ENCODE results near the gene FGG.

DNA sequence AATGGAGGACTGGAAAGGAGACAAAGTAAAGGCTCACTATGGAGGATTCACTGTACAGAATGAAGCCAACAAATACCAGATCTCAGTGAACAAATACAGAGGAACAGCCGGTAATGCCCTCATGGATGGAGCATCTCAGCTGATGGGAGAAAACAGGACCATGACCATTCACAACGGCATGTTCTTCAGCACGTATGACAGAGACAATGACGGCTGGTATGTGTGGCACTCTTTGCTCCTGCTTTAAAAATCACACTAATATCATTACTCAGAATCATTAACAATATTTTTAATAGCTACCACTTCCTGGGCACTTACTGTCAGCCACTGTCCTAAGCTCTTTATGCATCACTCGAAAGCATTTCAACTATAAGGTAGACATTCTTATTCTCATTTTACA lies 42.9 kb downstream of the FGG start:
- no peak for TF ChIP-seq ZFX (IDR thresholded peaks at IDR 0.05)
- TF ChIP-seq, protein P1, sequence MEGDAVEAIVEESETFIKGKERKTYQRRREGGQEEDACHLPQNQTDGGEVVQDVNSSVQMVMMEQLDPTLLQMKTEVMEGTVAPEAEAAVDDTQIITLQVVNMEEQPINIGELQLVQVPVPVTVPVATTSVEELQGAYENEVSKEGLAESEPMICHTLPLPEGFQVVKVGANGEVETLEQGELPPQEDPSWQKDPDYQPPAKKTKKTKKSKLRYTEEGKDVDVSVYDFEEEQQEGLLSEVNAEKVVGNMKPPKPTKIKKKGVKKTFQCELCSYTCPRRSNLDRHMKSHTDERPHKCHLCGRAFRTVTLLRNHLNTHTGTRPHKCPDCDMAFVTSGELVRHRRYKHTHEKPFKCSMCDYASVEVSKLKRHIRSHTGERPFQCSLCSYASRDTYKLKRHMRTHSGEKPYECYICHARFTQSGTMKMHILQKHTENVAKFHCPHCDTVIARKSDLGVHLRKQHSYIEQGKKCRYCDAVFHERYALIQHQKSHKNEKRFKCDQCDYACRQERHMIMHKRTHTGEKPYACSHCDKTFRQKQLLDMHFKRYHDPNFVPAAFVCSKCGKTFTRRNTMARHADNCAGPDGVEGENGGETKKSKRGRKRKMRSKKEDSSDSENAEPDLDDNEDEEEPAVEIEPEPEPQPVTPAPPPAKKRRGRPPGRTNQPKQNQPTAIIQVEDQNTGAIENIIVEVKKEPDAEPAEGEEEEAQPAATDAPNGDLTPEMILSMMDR (conservative IDR thresholded peaks at IDR 0.05): no peak

All from C4-2B (cell line).